GM12878 (cell line): ENCODE measurements around the gene NMUR1. TPM values are rescaled to one million over a fixed set of nuclear protein-coding genes. Genes with fewer than 3 reads are reported as not detected.

Experiments
- ATAC-seq: fragments of 200-7000 bp; cut with Tn5 transposase; 3 replicates; pipeline ENCODE4 v1.9.1; 2020; ENCODE audit warnings: mild to moderate bottlenecking, moderate library complexity
- BruUV-seq: library from RNA; stranded (reverse); fragments of 400-500 nt; replicated peaks from 2 replicates; lab custom pipeline; 2021; lab: Mats Ljungman, UMichigan
- CTCF ChIA-PET: fragments of 300-600 bp; sonication (Branson Sonifier 250); formaldehyde crosslinking; extraction: SDS; loops from one replicate; lab custom pipeline; 2021; ENCODE audit warnings: inconsistent platforms; lab: Yijun Ruan, JAX
- POLR2A ChIA-PET: fragments of 350-600 bp; formaldehyde crosslinking; extraction: SDS; loops from one replicate; lab custom pipeline; 2021; ENCODE audit warnings: inconsistent platforms; lab: Charles Lee
- RAD21 ChIA-PET: fragments of 300-600 bp; sonication (Branson Sonifier 250); formaldehyde crosslinking; loops from one replicate; lab custom pipeline; 2023; ENCODE audit warnings: antibody characterized with exemption; ENCODE audit not compliant: unreplicated experiment; lab: Charles Lee
- SMC1A ChIA-PET: fragments of 300-600 bp; sonication (Branson Sonifier 250); formaldehyde crosslinking; loops from one replicate; lab custom pipeline; 2023; ENCODE audit not compliant: unreplicated experiment, uncharacterized antibody; lab: Charles Lee
- DNase-seq: peaks from one replicate; pipeline ENCODE4 v3.0.0-alpha.2; 2011; ENCODE audit warnings: low read depth, low spot score
- FAIRE-seq: peaks from 3 replicates; lab custom pipeline; 2011; peaks lifted over from hg19 to GRCh38; lab: Jason Lieb, UNC
- H2AFZ ChIP-seq: 2 replicates; pipeline ENCODE4 v1.6.0; 2011; ENCODE audit warnings: low read depth, low read length, control low read depth; ENCODE audit not compliant: control insufficient read depth
- H3K27ac ChIP-seq: 2 replicates; pipeline ENCODE4 v1.5.1; 2011; ENCODE audit warnings: control low read depth; ENCODE audit not compliant: control insufficient read depth, insufficient read depth
- H3K27me3 ChIP-seq, 2 experiments: replicated peaks in 1 of 2; 2 replicates each; pipeline versions ENCODE4 v1.6.0 to v1.6.1; 2011; ENCODE audit warnings: low read length in 1 of 2; ENCODE audit not compliant: control insufficient read depth in 2 of 2, insufficient read depth in 2 of 2
- H3K36me3 ChIP-seq, 2 experiments: 2 replicates each; pipeline ENCODE4 v1.5.1; 2011; ENCODE audit warnings: low read length in 1 of 2; ENCODE audit not compliant: control insufficient read depth in 2 of 2, insufficient read depth in 2 of 2
- H3K4me1 ChIP-seq: 2 replicates; pipeline ENCODE4 v1.6.1; 2011; ENCODE audit warnings: mild to moderate bottlenecking, low read length, moderate library complexity, mixed read lengths; ENCODE audit not compliant: control insufficient read depth, insufficient read depth
- H3K4me2 ChIP-seq: 2 replicates; pipeline ENCODE4 v1.6.0; 2011; ENCODE audit warnings: control low read depth; ENCODE audit not compliant: control insufficient read depth, insufficient read depth
- H3K4me3 ChIP-seq: fragments of 200-600 bp; sonication (generic); 2 replicates; pipeline ENCODE4 v1.5.1; 2016
- H3K79me2 ChIP-seq: 2 replicates; pipeline ENCODE4 v1.6.0; 2011; ENCODE audit warnings: low read length; ENCODE audit not compliant: control insufficient read depth, insufficient read depth
- H3K9ac ChIP-seq: 2 replicates; pipeline ENCODE4 v1.8.0; 2011; ENCODE audit warnings: low read length, control low read depth, mixed read lengths; ENCODE audit not compliant: control insufficient read depth, insufficient read depth
- H3K9me3 ChIP-seq: replicated peaks from 3 replicates; pipeline ENCODE4 v1.5.1; 2011; ENCODE audit warnings: mild to moderate bottlenecking, low read length; ENCODE audit not compliant: control insufficient read depth, insufficient read depth
- H4K20me1 ChIP-seq: 2 replicates; pipeline ENCODE4 v1.6.0; 2011; ENCODE audit not compliant: control insufficient read depth, insufficient read depth
- LARP7 ChIP-seq: fragments of 450-650 bp; IDR thresholded peaks from 2 replicates; pipeline ENCODE4 v1.6.1; 2017; ENCODE audit warnings: mild to moderate bottlenecking
- MLLT1 ChIP-seq: fragments of 450-650 bp; IDR thresholded peaks from 2 replicates; pipeline ENCODE4 v1.6.1; 2016; ENCODE audit warnings: mild to moderate bottlenecking
- USF2 ChIP-seq: IDR thresholded peaks from 2 replicates; pipeline ENCODE4 v1.6.1; 2011; ENCODE audit warnings: low read depth, low read length, improper control_type of control experiment, borderline replicate concordance
- WGBS: methylation state at CpG from one replicate; pipeline ENCODE4 v1.1.6; 2016; ENCODE audit warnings: low lambda C conversion rate; ENCODE audit not compliant: insufficient replicate concordance, insufficient coverage; ENCODE audit errors: missing lambda C conversion rate; 5-methylcytosine and 5-hydroxymethylcytosine counted together
- in situ Hi-C: fragments of 300-500 bp; cut with MboI; formaldehyde crosslinking; loops from 9 replicates; pipeline ENCODE4 v1.14.3; 2018; ENCODE audit warnings: mixed read lengths
- intact Hi-C: fragments of 100-400 bp; cut with micrococcal nuclease; formaldehyde crosslinking; loops from one replicate; pipeline ENCODE4 v1.14.2; 2022; ENCODE audit not compliant: unreplicated experiment
- polyA plus RNA-seq, 11 experiments: library from polyadenylated mRNA; depleted of rRNA in 4 of 11; unstranded in 6 of 11; stranded (reverse) in 5 of 11; fragments of >200 nt; fragmentation: Nextera tagmentation in 4 of 11; fragmentation: Illumina TruSeq in 1 of 11; extraction: Ambion mirVana in 4 of 11; extraction: Trizol in 1 of 11; gene quantifications; 1 replicate in 1 of 11; 2 replicates in 10 of 11; pipeline versions ENCODE4 v1.2.1 to v1.2.3, GENCODE V29; 2011 to 2016; ENCODE audit warnings: inconsistent platforms in 2 of 11, missing spikeins in 2 of 11, low read depth in 1 of 11
- total RNA-seq, 4 experiments: library from RNA; depleted of rRNA in 3 of 4; stranded (reverse); fragments of >200 nt in 3 of 4; fragmentation: Illumina TruSeq in 1 of 4; extraction: Trizol in 1 of 4; gene quantifications; 2 replicates each; pipeline versions ENCODE4 v1.2.1 to v1.2.3, GENCODE V29; 2013 to 2021

NMUR1 gene
- total and polyA plus RNA-seq, 10 of the 15 experiments (the other 5 are each of a cell fraction or from before 2014, with no cell fraction given): under 0.01 to 0.08 (median 0.02) TPM; not detected in 5

- FAIRE-seq: no peak
- CTCF ChIA-PET: interaction anchor here (1.0 to 1.7 kb wide), 2 partner anchors 14 to 19 kb away, joined by 3 to 7 read pairs; partner anchors contain the start of gene NMUR1
These were observed 19.4 kb upstream of the NMUR1 start for GRCh38 chr2:231549446-231550239.

More at GRCh38 chr2:231549446-231550239, 19.4 kb upstream of the NMUR1 start:
- Histone ChIP-seq H3K9me3 (peaks cover 16% of the 10 kb centered on the region), H3K4me2 (no peak overlapping the region), H3K27ac (no peak overlapping the region), H3K27me3 (no peaks in the 10 kb centered on the region), H3K4me1 (peaks cover 33% of the 10 kb centered on the region), H2AFZ (no peak overlapping the region), H3K36me3 (no peaks in the 10 kb centered on the region), H3K79me2 (no peaks in the 10 kb centered on the region), H3K9ac (no peak overlapping the region), H4K20me1 (no peaks in the 10 kb centered on the region), H3K4me3 (no peak overlapping the region)
- intact Hi-C loops (loop anchor here (5.0 kb wide), 1 partner anchor 87 kb away; the partner anchor contains the start of gene NCL), in situ Hi-C loops (no loop called here)
- ATAC-seq (no peak), DNase-seq (no peak)
- WGBS: 88% methylated on average over 13 of the region's 13 CpGs
- TF ChIP-seq USF2: no peak
- TF ChIP-seq LARP7: no peak
- no peak for TF ChIP-seq MLLT1
- SMC1A ChIA-PET: interaction anchor here (0.5 to 1.5 kb wide), 2 partner anchors 10 to 14 kb away, joined by 4 read pairs; no protein-coding TSS in a partner anchor
- RAD21 ChIA-PET: no interaction called here
- BruUV-seq: no TSS peak
- POLR2A ChIA-PET: interaction anchor here (1.0 kb wide), 1 partner anchor 55 kb away, joined by 4 read pairs; no protein-coding TSS in a partner anchor
